GM12878 (cell line): ENCODE results near the gene SLC4A9.

ENCODE experiments used
- BHLHE40 ChIP-seq, 2 experiments: fragments of 450-650 bp in 1 of 2; IDR thresholded peaks; 2 replicates each; pipeline ENCODE4 v1.6.1; 2011 to 2017; ENCODE audit warnings: low read depth in 2 of 2, borderline replicate concordance in 1 of 2, improper control_type of control experiment in 1 of 2, low read length in 1 of 2, mild to moderate bottlenecking in 1 of 2
- CBX3 ChIP-seq: fragments of 200-600 bp; sonication (generic); IDR thresholded peaks from 2 replicates; pipeline ENCODE4 v1.6.1; 2016; ENCODE audit warnings: low read depth, borderline replicate concordance
- CEBPB ChIP-seq, 2 experiments: fragments of 150-350 bp in 1 of 2; IDR thresholded peaks; 2 replicates each; pipeline ENCODE4 v1.6.1; 2012 to 2014; ENCODE audit warnings: low read depth in 2 of 2, low read length in 2 of 2, borderline replicate concordance in 1 of 2, inconsistent platforms in 1 of 2
- CTCF ChIP-seq, 3 experiments: IDR thresholded peaks in 2 of 3; conservative IDR thresholded peaks in 1 of 3; 2 replicates each; pipeline ENCODE4 v1.5.1; 2011; ENCODE audit warnings: low read depth in 3 of 3, low read length in 3 of 3, mild to moderate bottlenecking in 3 of 3, control low read depth in 2 of 3, moderate library complexity in 2 of 3, inconsistent platforms in 1 of 3, mixed read lengths in 1 of 3; ENCODE audit not compliant: control insufficient read depth in 2 of 3, insufficient read depth in 1 of 3; ENCODE audit errors: extremely low read depth in 1 of 3
- EP300 ChIP-seq, 2 experiments: fragments of 150-350 bp in 1 of 2; IDR thresholded peaks; 2 replicates each; pipeline ENCODE4 v1.6.1; 2011 to 2012; ENCODE audit warnings: low read depth in 2 of 2, low read length in 2 of 2, borderline replicate concordance in 1 of 2, improper control_type of control experiment in 1 of 2, inconsistent platforms in 1 of 2; ENCODE audit not compliant: control insufficient read depth in 1 of 2
- EZH2 ChIP-seq: IDR thresholded peaks from 2 replicates; pipeline ENCODE4 v1.6.1; 2012; ENCODE audit warnings: low read depth, mild to moderate bottlenecking, control low read depth, inconsistent platforms, low read length, borderline replicate concordance; ENCODE audit not compliant: control insufficient read depth
- FOS ChIP-seq: IDR thresholded peaks from 3 replicates; pipeline ENCODE4 v1.6.1; 2011; ENCODE audit warnings: borderline replicate concordance; ENCODE audit not compliant: insufficient read length; ENCODE audit errors: extremely low read depth
- PML ChIP-seq: IDR thresholded peaks from 2 replicates; pipeline ENCODE4 v1.6.1; 2012; ENCODE audit warnings: low read length, inconsistent platforms
- POLR2AphosphoS5 ChIP-seq: IDR thresholded peaks from 2 replicates; pipeline ENCODE4 v1.6.1; 2011; ENCODE audit warnings: mild to moderate bottlenecking, low read length, inconsistent platforms
- REST ChIP-seq: IDR thresholded peaks from 2 replicates; pipeline ENCODE4 v1.6.1; 2012; ENCODE audit warnings: mild to moderate bottlenecking, low read depth, low read length
- RFX5 ChIP-seq: IDR thresholded peaks from 2 replicates; pipeline ENCODE4 v1.6.1; 2011; ENCODE audit warnings: low read depth, low read length, improper control_type of control experiment
- ZNF274 ChIP-seq: IDR thresholded peaks from one replicate; pipeline ENCODE4 v1.8.0; 2011; ENCODE audit not compliant: insufficient read length, insufficient read depth

GRCh38 chr5:140363631-140364471 lies 3.9 kb downstream of the SLC4A9 start:
- no peak for TF ChIP-seq FOS
- no peak for TF ChIP-seq EZH2
- TF ChIP-seq RFX5 = no peak
- TF ChIP-seq CTCF (IDR thresholded peaks at IDR 0.05 in 2 of 3, conservative IDR thresholded peaks at IDR 0.05 in 1 of 3; ENCODE audit: control insufficient read depth in 2 of 3, extremely low read depth in 1 of 3, insufficient read depth in 1 of 3, low read depth in 3 of 3, low read length in 3 of 3) = no peak
- TF ChIP-seq PML = no peak
- no peak for TF ChIP-seq EP300 (IDR thresholded peaks at IDR 0.05; ENCODE audit: borderline replicate concordance in 1 of 2, control insufficient read depth in 1 of 2, low read depth in 2 of 2, low read length in 2 of 2)
- no peak for TF ChIP-seq REST
- no peak for TF ChIP-seq ZNF274
- no peak for TF ChIP-seq CEBPB (IDR thresholded peaks at IDR 0.05; ENCODE audit: borderline replicate concordance in 1 of 2, low read depth in 2 of 2, low read length in 2 of 2)
- no peak for TF ChIP-seq BHLHE40 (IDR thresholded peaks at IDR 0.05; ENCODE audit: borderline replicate concordance in 1 of 2, low read depth in 2 of 2, low read length in 1 of 2)
- no peak for TF ChIP-seq CBX3
- TF ChIP-seq POLR2AphosphoS5 = no peak
